Measurements from ENCODE around the gene ATP23. TPM values are rescaled to one million over a fixed set of nuclear protein-coding genes. Genes with fewer than 3 reads are reported as not detected.

ATP23 gene
- total RNA-seq, 4 donors from 2014 or later: 5.9 to 29.2 (median 12.5) TPM; not detected in 1

DNA sequence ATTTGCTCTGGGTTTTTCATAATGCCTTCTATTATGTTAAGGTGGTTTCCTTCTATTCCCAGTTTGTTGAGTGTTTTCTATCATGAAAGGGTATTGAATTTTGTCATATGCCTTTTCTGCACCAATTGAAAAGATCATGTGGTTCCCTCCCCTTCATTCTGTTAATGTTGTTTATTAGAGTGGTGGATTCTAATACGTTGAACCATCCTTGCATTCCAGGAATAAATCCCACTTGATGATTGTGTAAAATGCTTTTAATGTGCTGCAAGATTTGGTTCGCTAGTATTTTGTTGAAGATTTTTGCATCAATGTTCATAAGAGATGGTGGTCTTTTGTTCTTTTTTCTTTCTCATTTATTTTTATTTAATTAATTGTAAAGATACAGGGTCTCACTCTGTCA is 55.2 kb downstream of the ATP23 start:
- H3K4me3 ChIP-seq: no peak overlapping the region
- TF ChIP-seq, protein P1, sequence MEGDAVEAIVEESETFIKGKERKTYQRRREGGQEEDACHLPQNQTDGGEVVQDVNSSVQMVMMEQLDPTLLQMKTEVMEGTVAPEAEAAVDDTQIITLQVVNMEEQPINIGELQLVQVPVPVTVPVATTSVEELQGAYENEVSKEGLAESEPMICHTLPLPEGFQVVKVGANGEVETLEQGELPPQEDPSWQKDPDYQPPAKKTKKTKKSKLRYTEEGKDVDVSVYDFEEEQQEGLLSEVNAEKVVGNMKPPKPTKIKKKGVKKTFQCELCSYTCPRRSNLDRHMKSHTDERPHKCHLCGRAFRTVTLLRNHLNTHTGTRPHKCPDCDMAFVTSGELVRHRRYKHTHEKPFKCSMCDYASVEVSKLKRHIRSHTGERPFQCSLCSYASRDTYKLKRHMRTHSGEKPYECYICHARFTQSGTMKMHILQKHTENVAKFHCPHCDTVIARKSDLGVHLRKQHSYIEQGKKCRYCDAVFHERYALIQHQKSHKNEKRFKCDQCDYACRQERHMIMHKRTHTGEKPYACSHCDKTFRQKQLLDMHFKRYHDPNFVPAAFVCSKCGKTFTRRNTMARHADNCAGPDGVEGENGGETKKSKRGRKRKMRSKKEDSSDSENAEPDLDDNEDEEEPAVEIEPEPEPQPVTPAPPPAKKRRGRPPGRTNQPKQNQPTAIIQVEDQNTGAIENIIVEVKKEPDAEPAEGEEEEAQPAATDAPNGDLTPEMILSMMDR (IDR thresholded peaks at IDR 0.05): no peak
- no peak for TF ChIP-seq POLR2A (IDR thresholded peaks at IDR 0.05)
- no peaks in the 10 kb centered on the region for H3K36me3 ChIP-seq
- H3K9me3 ChIP-seq: peaks cover 0 to 31% (median 6%) of the 10 kb centered on the region in 4 donors
- H3K27ac ChIP-seq: no peak overlapping the region
- no peaks in the 10 kb centered on the region for H3K27me3 ChIP-seq
- no peak for DNase-seq
- H3K4me1 ChIP-seq: no peaks in the 10 kb centered on the region

DNA sequence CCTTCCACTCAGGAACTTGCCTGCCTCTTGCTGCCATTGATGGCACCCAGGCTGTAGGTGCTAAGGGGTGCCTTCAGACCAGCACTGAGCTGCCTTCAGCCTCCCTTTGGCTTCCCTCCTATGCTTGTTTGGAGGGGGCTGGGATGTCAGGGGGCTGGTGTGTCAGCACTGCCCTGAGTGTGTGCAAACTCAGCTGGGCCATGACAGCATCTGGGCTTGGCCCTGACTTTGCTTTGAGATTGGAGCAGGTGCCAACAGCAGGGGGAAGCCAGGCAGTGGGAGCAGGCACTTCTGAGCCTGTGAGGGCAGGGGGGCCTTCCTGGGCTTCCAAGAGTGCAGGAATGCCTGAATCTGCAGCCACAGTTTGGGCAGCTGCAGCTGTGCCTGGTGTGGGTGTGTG is 56.9 kb downstream of the ATP23 start:
- no peak for TF ChIP-seq POLR2A (IDR thresholded peaks at IDR 0.05)
- TF ChIP-seq, protein P1 (IDR thresholded peaks at IDR 0.05): no peak
- H3K4me3 ChIP-seq: no peak overlapping the region
- H3K4me1 ChIP-seq: no peaks in the 10 kb centered on the region
- H3K36me3 ChIP-seq: no peaks in the 10 kb centered on the region
- H3K27me3 ChIP-seq: no peaks in the 10 kb centered on the region
- peaks cover 0 to 31% (median 6%) of the 10 kb centered on the region in 4 donors for H3K9me3 ChIP-seq
- DNase-seq: no peak
- H3K27ac ChIP-seq: no peak overlapping the region

DNA sequence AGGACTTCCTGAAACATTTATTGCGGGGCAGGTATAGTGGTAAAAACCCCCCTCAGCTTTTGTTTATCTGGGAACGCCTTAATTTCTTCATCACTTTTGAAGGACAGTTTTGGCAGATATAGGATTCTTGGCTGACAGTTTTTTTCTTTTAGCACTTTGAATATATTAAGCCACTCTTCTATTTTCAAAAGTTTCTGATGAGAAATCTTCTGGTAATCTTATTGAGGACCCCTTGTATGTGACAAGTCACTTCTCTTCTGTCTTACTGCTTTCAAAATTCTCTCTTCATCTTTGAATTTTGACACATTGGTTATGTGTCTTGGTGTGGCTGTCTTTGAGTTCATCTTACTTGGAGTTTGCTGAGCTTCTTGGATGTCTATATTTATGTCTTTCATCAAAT is 59.1 kb downstream of the ATP23 start:
- DNase-seq: no peak
- TF ChIP-seq POLR2A (IDR thresholded peaks at IDR 0.05): no peak
- TF ChIP-seq, protein P1 (IDR thresholded peaks at IDR 0.05): no peak
- Histone ChIP-seq H3K4me1 (no peaks in the 10 kb centered on the region), H3K9me3 (peaks cover 0 to 31% (median 6%) of the 10 kb centered on the region in 4 donors), H3K27ac (no peak overlapping the region), H3K36me3 (no peaks in the 10 kb centered on the region), H3K4me3 (no peak overlapping the region), H3K27me3 (no peaks in the 10 kb centered on the region)

DNA sequence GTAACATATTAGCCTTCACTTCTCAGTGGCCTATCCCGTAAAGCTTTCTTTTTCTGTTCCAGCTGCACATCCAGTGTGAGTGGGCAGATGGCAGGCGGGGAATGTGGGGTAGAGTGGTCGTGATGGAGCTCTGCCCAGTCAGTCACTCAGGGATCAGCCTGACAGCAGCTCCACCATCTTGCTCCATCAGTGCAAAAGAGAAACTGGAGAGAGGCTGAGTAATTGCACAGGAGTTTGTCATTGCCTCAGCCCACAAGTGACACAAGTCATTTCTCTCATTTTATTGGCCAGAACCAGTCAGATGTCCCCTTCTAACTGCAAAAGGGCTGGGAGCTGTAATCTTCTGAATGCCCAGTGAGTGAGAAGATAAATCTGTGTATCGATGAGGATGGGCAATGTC is 66.5 kb downstream of the ATP23 start:
- no peak for DNase-seq
- no peak for TF ChIP-seq POLR2A (IDR thresholded peaks at IDR 0.05)
- TF ChIP-seq, protein P1 (IDR thresholded peaks at IDR 0.05): no peak
- H3K27ac ChIP-seq: no peak overlapping the region
- H3K9me3 ChIP-seq: no peaks in the 10 kb centered on the region
- no peaks in the 10 kb centered on the region for H3K36me3 ChIP-seq
- H3K4me3 ChIP-seq: no peak overlapping the region
- H3K27me3 ChIP-seq: no peaks in the 10 kb centered on the region
- H3K4me1 ChIP-seq: no peaks in the 10 kb centered on the region

DNA sequence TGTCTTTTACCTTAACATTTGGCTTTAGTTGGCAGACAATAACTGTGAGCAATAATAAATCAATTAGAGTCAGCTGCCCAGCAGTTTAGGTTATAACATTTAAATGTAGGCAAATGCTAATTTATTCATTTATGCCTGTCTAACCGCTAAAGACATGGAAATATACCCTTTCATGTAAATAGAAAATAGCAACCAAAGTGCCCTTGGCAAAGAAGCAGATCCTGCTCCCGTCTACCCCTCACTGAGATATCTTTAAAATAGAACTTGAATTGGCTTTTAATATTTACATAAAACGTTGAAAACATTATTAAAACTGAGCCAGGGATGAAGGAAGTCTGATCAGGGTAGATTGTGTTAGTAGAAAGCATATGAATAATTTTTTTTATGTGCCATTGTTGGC is 67.3 kb downstream of the ATP23 start:
- no peaks in the 10 kb centered on the region for H3K9me3 ChIP-seq
- DNase-seq: no peak
- H3K4me3 ChIP-seq: no peak overlapping the region
- no peak overlapping the region for H3K27ac ChIP-seq
- no peak for TF ChIP-seq POLR2A (IDR thresholded peaks at IDR 0.05)
- TF ChIP-seq, protein P1 (IDR thresholded peaks at IDR 0.05): no peak
- no peaks in the 10 kb centered on the region for H3K27me3 ChIP-seq
- no peaks in the 10 kb centered on the region for H3K36me3 ChIP-seq
- no peaks in the 10 kb centered on the region for H3K4me1 ChIP-seq

Other genes starting within 250 kb of the ATP23 start
- 100 to 1,000 TPM; 275 to 353 (median 292) TPM for gene OS9, start 247.4 kb upstream of the ATP23 start, total RNA-seq
- gene AGAP2, start 202.8 kb upstream of the ATP23 start, total RNA-seq: 1 to 10 TPM; 2.5 to 9.1 (median 3.1) TPM
- 10 to 100 TPM; 45.7 to 65.7 (median 55.6) TPM for gene TSPAN31, start 196.5 kb upstream of the ATP23 start, total RNA-seq
- 10 to 100 TPM; 14.7 to 97.4 (median 28.8) TPM for gene CDK4, start 189.3 kb upstream of the ATP23 start, total RNA-seq
- 10 to 100 TPM in 2 of 4 donors, 1 to 10 TPM in 2; 7.4 to 17.2 (median 10.6) TPM for gene MARCHF9, start 186.5 kb upstream of the ATP23 start, total RNA-seq
- gene CYP27B1, start 174.5 kb upstream of the ATP23 start, total RNA-seq: 1 to 10 TPM in 1 of 4 donors, not detected in 3; 1.7 TPM
- gene METTL1, start 169.5 kb upstream of the ATP23 start, total RNA-seq: 10 to 100 TPM in 1 of 4 donors, 1 to 10 TPM in 3; 1.2 to 26.4 (median 8.0) TPM
- gene EEF1AKMT3, start 169.0 kb upstream of the ATP23 start, total RNA-seq: 1 to 10 TPM; 1.4 to 7.4 (median 2.7) TPM
- gene TSFM, start 158.8 kb upstream of the ATP23 start, total RNA-seq: 10 to 100 TPM in 3 of 4 donors, 1 to 10 TPM in 1; 9.4 to 21.2 (median 13.7) TPM
- gene AVIL, start 122.8 kb upstream of the ATP23 start, total RNA-seq: 10 to 100 TPM; 12.4 to 20.8 (median 16.8) TPM
- gene CTDSP2, start 94.8 kb upstream of the ATP23 start, total RNA-seq: 100 to 1,000 TPM in 3 of 4 donors, 10 to 100 TPM in 1; 87.5 to 196 (median 128) TPM